T-helper 1 cell treated with Interleukin-12 subunit alpha and Interleukin-12 subunit beta and Interleukin-4 antibody, amounts not matched to agents 30 μg/mL and 1 μg/mL, for 36 hours (primary cell): ENCODE data around the gene SRCIN1.
A peak's percentile ranks its signal among the peaks of the same experiment; 100 is the strongest.

Experiments
- H3K27ac Mint-ChIP-seq: one replicate; pipeline ENCODE4 v1.8.0; 2021; ENCODE audit warnings: mild to moderate bottlenecking, mixed read lengths
- H3K27me3 Mint-ChIP-seq: one replicate; pipeline ENCODE4 v1.8.0; 2021; ENCODE audit warnings: low read depth, mixed read lengths
- H3K36me3 Mint-ChIP-seq: one replicate; pipeline ENCODE4 v1.8.0; 2021; ENCODE audit warnings: low read depth, mixed read lengths
- H3K4me1 Mint-ChIP-seq: one replicate; pipeline ENCODE4 v1.8.0; 2021; ENCODE audit warnings: low read depth, mixed read lengths
- H3K4me3 Mint-ChIP-seq: one replicate; pipeline ENCODE4 v1.8.0; 2021; ENCODE audit warnings: mild to moderate bottlenecking, moderate library complexity, mixed read lengths
- H3K9me3 Mint-ChIP-seq: one replicate; pipeline ENCODE4 v1.8.0; 2021; ENCODE audit warnings: mixed read lengths

SRCIN1 gene

GRCh38 chr17:38596651-38597050 lies 9.1 kb downstream of the SRCIN1 start:
- H3K4me3 Mint-ChIP-seq, result no peak overlapping the region
- peaks cover 94% of the 10 kb centered on the region for H3K27me3 Mint-ChIP-seq
- H3K4me1 Mint-ChIP-seq, result peaks cover 19% of the 10 kb centered on the region
- H3K27ac Mint-ChIP-seq, result no peak overlapping the region
- H3K36me3 Mint-ChIP-seq, result no peaks in the 10 kb centered on the region
- no peaks in the 10 kb centered on the region for H3K9me3 Mint-ChIP-seq

- no peak overlapping the region for H3K27ac Mint-ChIP-seq
- peaks cover 27% of the 10 kb centered on the region for H3K4me1 Mint-ChIP-seq
- no peak overlapping the region for H3K4me3 Mint-ChIP-seq
- no peaks in the 10 kb centered on the region for H3K9me3 Mint-ChIP-seq
- H3K27me3 Mint-ChIP-seq, result peaks cover 94% of the 10 kb centered on the region
- H3K36me3 Mint-ChIP-seq, result no peaks in the 10 kb centered on the region
Observed at GRCh38 chr17:38595892-38596291, 9.9 kb downstream of the SRCIN1 start.

GRCh38 chr17:38594152-38594551 lies 11.6 kb downstream of the SRCIN1 start:
- no peak overlapping the region for H3K27ac Mint-ChIP-seq
- peaks cover 28% of the 10 kb centered on the region for H3K4me1 Mint-ChIP-seq
- H3K9me3 Mint-ChIP-seq, result no peaks in the 10 kb centered on the region
- H3K4me3 Mint-ChIP-seq, result no peak overlapping the region
- no peaks in the 10 kb centered on the region for H3K36me3 Mint-ChIP-seq
- peaks cover 90% of the 10 kb centered on the region for H3K27me3 Mint-ChIP-seq

- no peak overlapping the region for H3K27ac Mint-ChIP-seq
- H3K9me3 Mint-ChIP-seq, result no peaks in the 10 kb centered on the region
- H3K4me1 Mint-ChIP-seq, result peaks cover 28% of the 10 kb centered on the region
- no peak overlapping the region for H3K4me3 Mint-ChIP-seq
- H3K27me3 Mint-ChIP-seq, result peaks cover 90% of the 10 kb centered on the region
- H3K36me3 Mint-ChIP-seq, result no peaks in the 10 kb centered on the region
Observed at GRCh38 chr17:38592487-38592886, 13.3 kb downstream of the SRCIN1 start.

GRCh38 chr17:38591759-38592241 lies 14.0 kb downstream of the SRCIN1 start:
- Mint-ChIP-seq H3K27ac (no peak overlapping the region), H3K27me3 (peaks cover 88% of the 10 kb centered on the region), H3K4me1 (peaks cover 29% of the 10 kb centered on the region), H3K36me3 (no peaks in the 10 kb centered on the region), H3K4me3 (peak overlapping the region; percentile 13), H3K9me3 (no peaks in the 10 kb centered on the region)

- Mint-ChIP-seq H3K4me3 (no peak overlapping the region), H3K36me3 (no peaks in the 10 kb centered on the region), H3K9me3 (no peaks in the 10 kb centered on the region), H3K4me1 (peaks cover 29% of the 10 kb centered on the region), H3K27me3 (peaks cover 88% of the 10 kb centered on the region), H3K27ac (no peak overlapping the region)
Observed at GRCh38 chr17:38590988-38591758, 14.6 kb downstream of the SRCIN1 start.

- no peak overlapping the region for H3K4me3 Mint-ChIP-seq
- peaks cover 30% of the 10 kb centered on the region for H3K4me1 Mint-ChIP-seq
- H3K27ac Mint-ChIP-seq, result no peak overlapping the region
Observed at GRCh38 chr17:38589462-38590114, 16.2 kb downstream of the SRCIN1 start.

GRCh38 chr17:38588788-38589174 lies 17.0 kb downstream of the SRCIN1 start:
- no peaks in the 10 kb centered on the region for H3K36me3 Mint-ChIP-seq
- H3K9me3 Mint-ChIP-seq, result no peaks in the 10 kb centered on the region
- H3K27me3 Mint-ChIP-seq, result peaks cover 90% of the 10 kb centered on the region
- no peak overlapping the region for H3K27ac Mint-ChIP-seq
- no peak overlapping the region for H3K4me3 Mint-ChIP-seq
- peaks cover 32% of the 10 kb centered on the region for H3K4me1 Mint-ChIP-seq

More at GRCh38 chr17:38589462-38590114, 16.2 kb downstream of the SRCIN1 start:
- H3K27me3 Mint-ChIP-seq, result peaks cover 89% of the 10 kb centered on the region
- H3K36me3 Mint-ChIP-seq, result no peaks in the 10 kb centered on the region
- H3K9me3 Mint-ChIP-seq, result no peaks in the 10 kb centered on the region

- Mint-ChIP-seq H3K4me3 (no peak overlapping the region), H3K27ac (no peak overlapping the region), H3K4me1 (peaks cover 32% of the 10 kb centered on the region), H3K36me3 (no peaks in the 10 kb centered on the region), H3K27me3 (peaks cover 87% of the 10 kb centered on the region), H3K9me3 (no peaks in the 10 kb centered on the region)
Observed at GRCh38 chr17:38587947-38588787, 17.6 kb downstream of the SRCIN1 start.

- Mint-ChIP-seq H3K4me1 (peaks cover 22% of the 10 kb centered on the region), H3K9me3 (no peaks in the 10 kb centered on the region), H3K27me3 (peaks cover 85% of the 10 kb centered on the region), H3K36me3 (no peaks in the 10 kb centered on the region), H3K27ac (no peak overlapping the region), H3K4me3 (no peak overlapping the region)
Observed at GRCh38 chr17:38587203-38587602, 18.5 kb downstream of the SRCIN1 start.

- Mint-ChIP-seq H3K4me3 (no peak overlapping the region), H3K36me3 (no peaks in the 10 kb centered on the region), H3K9me3 (no peaks in the 10 kb centered on the region), H3K27ac (no peak overlapping the region), H3K4me1 (peaks cover 18% of the 10 kb centered on the region), H3K27me3 (peaks cover 85% of the 10 kb centered on the region)
Observed at GRCh38 chr17:38586788-38587187, 19.0 kb downstream of the SRCIN1 start.

- no peaks in the 10 kb centered on the region for H3K9me3 Mint-ChIP-seq
- no peak overlapping the region for H3K4me3 Mint-ChIP-seq
- H3K27ac Mint-ChIP-seq, result no peak overlapping the region
- peaks cover 80% of the 10 kb centered on the region for H3K27me3 Mint-ChIP-seq
- no peaks in the 10 kb centered on the region for H3K36me3 Mint-ChIP-seq
- peaks cover 10% of the 10 kb centered on the region for H3K4me1 Mint-ChIP-seq
Observed at GRCh38 chr17:38585918-38586529, 19.7 kb downstream of the SRCIN1 start.

- peaks cover 79% of the 10 kb centered on the region for H3K27me3 Mint-ChIP-seq
- H3K4me3 Mint-ChIP-seq, result no peak overlapping the region
- H3K36me3 Mint-ChIP-seq, result no peaks in the 10 kb centered on the region
Observed at GRCh38 chr17:38585056-38585917, 20.5 kb downstream of the SRCIN1 start.

More at GRCh38 chr17:38585056-38585917, 20.5 kb downstream of the SRCIN1 start:
- Mint-ChIP-seq H3K9me3 (no peaks in the 10 kb centered on the region), H3K4me1 (peaks cover 7% of the 10 kb centered on the region), H3K27ac (no peak overlapping the region)
